B cell (primary cell): ENCODE results near the gene BTBD17. TPM values are rescaled to one million over a fixed set of nuclear protein-coding genes. Genes with fewer than 3 reads are reported as not detected.

ENCODE experiments used
- ATAC-seq: fragments of 200-7000 bp; cut with Tn5 transposase; one replicate; pipeline ENCODE4 v1.10.0; 2021; ENCODE audit warnings: low read depth, mild to moderate bottlenecking, moderate number of reproducible peaks, moderate library complexity
- CTCF ChIA-PET: fragments of 350-600 bp; sonication (Branson Sonifier 250); formaldehyde crosslinking; loops from one replicate; lab custom pipeline; 2021; ENCODE audit warnings: antibody characterized with exemption, inconsistent platforms; lab: Charles Lee
- POLR2A ChIA-PET: fragments of 350-600 bp; sonication (Branson Sonifier 250); formaldehyde crosslinking; loops from one replicate; lab custom pipeline; 2021; ENCODE audit warnings: antibody characterized with exemption; lab: Charles Lee
- DNase-seq: peaks from one replicate; pipeline ENCODE4 v3.0.0; 2013
- H2AFZ ChIP-seq: 2 replicates; pipeline ENCODE4 v1.6.1; 2012; ENCODE audit warnings: mild to moderate bottlenecking, low read depth, low read length; ENCODE audit not compliant: insufficient read depth, poor library complexity, severe bottlenecking
- H3K27ac ChIP-seq, 2 donors: 1 replicate in 1 of 2; 2 replicates in 1 of 2; pipeline ENCODE4 v1.5.1; 2012 to 2013; ENCODE audit warnings: low read length in 2 of 2, mild to moderate bottlenecking in 2 of 2, moderate library complexity in 1 of 2
- H3K27me3 ChIP-seq, 4 experiments: fragments of 200-600 bp in 1 of 4; sonication (generic) in 1 of 4; replicated peaks in 1 of 4; 1 replicate in 2 of 4; 2 replicates in 2 of 4; pipeline versions ENCODE4 v1.6.1 to v1.7.0; 2013 to 2016; ENCODE audit warnings: low read length in 3 of 4, mild to moderate bottlenecking in 2 of 4, mixed read lengths in 1 of 4, moderate library complexity in 1 of 4; ENCODE audit not compliant: insufficient read depth in 4 of 4, control insufficient read depth in 3 of 4; ENCODE audit errors: control extremely low read depth in 1 of 4
- H3K36me3 ChIP-seq, 2 experiments: replicated peaks in 1 of 2; 1 replicate in 1 of 2; 2 replicates in 1 of 2; pipeline versions ENCODE4 v1.6.1 to v1.7.1; 2013; ENCODE audit warnings: low read length in 1 of 2; ENCODE audit not compliant: insufficient read depth in 2 of 2, control insufficient read depth in 1 of 2; ENCODE audit errors: control extremely low read depth in 1 of 2, extremely low read depth in 1 of 2
- H3K4me1 ChIP-seq, 2 donors: fragments of 200-600 bp in 1 of 2; sonication (generic) in 1 of 2; 1 replicate in 1 of 2; 2 replicates in 1 of 2; pipeline versions ENCODE4 v1.5.1 to v1.6.1; 2013 to 2017; ENCODE audit warnings: low read length in 2 of 2; ENCODE audit not compliant: control insufficient read depth in 2 of 2, insufficient read depth in 2 of 2
- H3K4me2 ChIP-seq: replicated peaks from 2 replicates; pipeline ENCODE3; 2012; ENCODE audit warnings: mild to moderate bottlenecking, low read depth, low read length; ENCODE audit not compliant: poor library complexity, severe bottlenecking
- H3K4me3 ChIP-seq, 5 experiments: fragments of 200-600 bp in 1 of 5; sonication (generic) in 1 of 5; 1 replicate in 3 of 5; 2 replicates in 2 of 5; pipeline versions ENCODE4 v1.5.1 to v1.7.0; 2011 to 2016; ENCODE audit warnings: low read length in 4 of 5, mild to moderate bottlenecking in 4 of 5, low read depth in 2 of 5, control low read depth in 1 of 5, moderate library complexity in 1 of 5; ENCODE audit not compliant: insufficient read depth in 1 of 5; ENCODE audit errors: control extremely low read depth in 1 of 5, extremely low read depth in 1 of 5
- H3K79me2 ChIP-seq: fragments of 200-600 bp; sonication (generic); one replicate; pipeline ENCODE4 v1.6.0; 2016; ENCODE audit warnings: low read length; ENCODE audit not compliant: control insufficient read depth, insufficient read depth
- H3K9ac ChIP-seq: fragments of 200-600 bp; sonication (generic); 2 replicates; pipeline ENCODE4 v1.6.1; 2017; ENCODE audit warnings: mild to moderate bottlenecking, low read length, moderate library complexity
- H3K9me3 ChIP-seq, 3 donors: one replicate each; pipeline versions ENCODE4 v1.6.1 to v1.7.1; 2013; ENCODE audit warnings: low read length in 2 of 3; ENCODE audit not compliant: control insufficient read depth in 2 of 3, insufficient read depth in 1 of 3; ENCODE audit errors: control extremely low read depth in 1 of 3
- H4K20me1 ChIP-seq: 2 replicates; pipeline ENCODE4 v1.6.0; 2012; ENCODE audit warnings: mild to moderate bottlenecking, low read length; ENCODE audit not compliant: insufficient read depth, control insufficient read depth, poor library complexity, severe bottlenecking
- H3K27ac Mint-ChIP-seq: one replicate; pipeline ENCODE4 v1.8.0; 2021; ENCODE audit warnings: mixed read lengths
- H3K27me3 Mint-ChIP-seq: one replicate; pipeline ENCODE4 v1.8.0; 2021; ENCODE audit warnings: mixed read lengths
- H3K4me1 Mint-ChIP-seq: one replicate; pipeline ENCODE4 v1.8.0; 2021; ENCODE audit warnings: mixed read lengths
- H3K4me3 Mint-ChIP-seq: one replicate; pipeline ENCODE4 v1.8.0; 2021; ENCODE audit warnings: mixed read lengths
- H3K9me3 Mint-ChIP-seq: one replicate; pipeline ENCODE4 v1.8.0; 2022; ENCODE audit warnings: mixed read lengths; ENCODE audit not compliant: insufficient read depth
- EZH2 ChIP-seq: IDR thresholded peaks from 2 replicates; pipeline ENCODE4 v1.6.1; 2012; ENCODE audit warnings: borderline replicate concordance, low read depth, mild to moderate bottlenecking, moderate library complexity, low read length; ENCODE audit not compliant: insufficient read depth, poor library complexity, severe bottlenecking
- WGBS: methylation state at CpG from one replicate; pipeline ENCODE4 v1.1.5; 2013; ENCODE audit warnings: missing lambda C conversion rate; ENCODE audit not compliant: insufficient coverage; 5-methylcytosine and 5-hydroxymethylcytosine counted together
- intact Hi-C: fragments of 100-400 bp; cut with micrococcal nuclease; formaldehyde crosslinking; loops from one replicate; pipeline ENCODE4 v1.10.0; 2022
- polyA minus RNA-seq: library from RNA; depleted of rRNA, polyadenylated mRNA; stranded (reverse); fragments of >200 nt; gene quantifications from 2 replicates; pipeline ENCODE4 v1.2.3, GENCODE V29; 2012
- polyA plus RNA-seq: library from polyadenylated mRNA; depleted of rRNA; stranded (reverse); fragments of >200 nt; gene quantifications from 2 replicates; pipeline ENCODE4 v1.2.3, GENCODE V29; 2012
- total RNA-seq, 2 donors: library from RNA; stranded (reverse); fragments of 120-200 nt in 1 of 2; gene quantifications; 1 replicate in 1 of 2; 2 replicates in 1 of 2; pipeline versions ENCODE4 v1.2.3 to v1.2.4, GENCODE V29; 2013 to 2022
- TF ChIP-seq, protein P1 (sequence below): fragments of 200-600 bp; IDR thresholded peaks from one replicate; pipeline ENCODE4 v1.8.0; 2022; ENCODE audit warnings: antibody characterized with exemption, mild to moderate bottlenecking

The BTBD17 gene
- not detected in 2 replicates for total RNA-seq
- total RNA-seq (2013): not detected
- polyA plus RNA-seq: not detected in 2 replicates
- polyA minus RNA-seq: not detected in 2 replicates

DNA sequence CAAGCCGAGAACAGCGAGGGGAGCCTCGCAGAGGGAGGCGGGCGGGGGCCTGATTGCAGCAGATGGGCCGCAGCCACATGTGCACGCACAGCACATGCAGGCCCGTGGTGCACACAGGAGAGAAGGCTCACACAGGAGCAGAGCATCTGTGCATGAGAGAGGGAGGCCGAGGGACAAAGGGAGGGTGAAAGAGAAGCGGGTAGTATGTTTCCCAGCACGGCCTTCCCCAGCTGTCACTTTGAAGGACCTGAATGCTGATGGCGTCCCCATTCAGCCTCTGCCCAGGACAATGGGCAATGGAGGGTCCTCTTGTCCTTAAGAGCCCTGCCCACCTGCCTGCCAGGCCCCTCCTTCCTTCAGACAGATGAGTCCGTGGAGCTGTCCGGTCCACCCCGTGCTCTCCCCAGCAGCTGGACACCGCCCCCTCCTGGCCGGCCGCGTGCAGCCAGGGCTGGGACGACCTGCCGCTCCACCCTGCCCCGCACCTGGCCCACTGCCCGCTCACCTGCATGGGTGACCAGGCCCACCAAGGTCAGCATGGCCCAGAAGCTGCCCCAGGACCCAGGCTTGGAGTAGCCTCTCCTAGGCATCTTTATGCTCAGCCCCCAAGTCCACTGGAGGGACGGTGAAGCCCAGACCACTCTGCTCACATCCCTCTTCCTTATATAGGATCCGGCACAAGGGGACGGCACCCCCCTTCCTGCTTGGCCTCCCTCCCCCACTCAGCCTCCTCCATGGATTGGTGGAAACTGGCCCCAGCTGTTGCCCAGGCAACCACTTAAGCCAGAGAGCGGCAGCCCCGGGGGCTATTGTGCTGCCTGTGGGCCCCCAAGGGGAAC is at the start of gene BTBD17:
BTBD17 (minus strand) TSS at position 639 of the 839 bp plus-strand sequence; CDS start at position 590, 49 bp downstream.
- ChIA-PET POLR2A (interaction anchor here (0.5 kb wide), 1 partner anchor 955 kb away, joined by 4 read pairs; no protein-coding TSS in a partner anchor), CTCF (interaction anchor here (1.1 to 4.1 kb wide), 6 partner anchors 10 to 160 kb away, joined by 3 to 12 read pairs (median 4); no protein-coding TSS in a partner anchor)
- H3K4me3 ChIP-seq: no peak within 1 kb of the TSS
- no peaks in the 10 kb centered on the region for H3K9me3 Mint-ChIP-seq
- TF ChIP-seq, protein P1, sequence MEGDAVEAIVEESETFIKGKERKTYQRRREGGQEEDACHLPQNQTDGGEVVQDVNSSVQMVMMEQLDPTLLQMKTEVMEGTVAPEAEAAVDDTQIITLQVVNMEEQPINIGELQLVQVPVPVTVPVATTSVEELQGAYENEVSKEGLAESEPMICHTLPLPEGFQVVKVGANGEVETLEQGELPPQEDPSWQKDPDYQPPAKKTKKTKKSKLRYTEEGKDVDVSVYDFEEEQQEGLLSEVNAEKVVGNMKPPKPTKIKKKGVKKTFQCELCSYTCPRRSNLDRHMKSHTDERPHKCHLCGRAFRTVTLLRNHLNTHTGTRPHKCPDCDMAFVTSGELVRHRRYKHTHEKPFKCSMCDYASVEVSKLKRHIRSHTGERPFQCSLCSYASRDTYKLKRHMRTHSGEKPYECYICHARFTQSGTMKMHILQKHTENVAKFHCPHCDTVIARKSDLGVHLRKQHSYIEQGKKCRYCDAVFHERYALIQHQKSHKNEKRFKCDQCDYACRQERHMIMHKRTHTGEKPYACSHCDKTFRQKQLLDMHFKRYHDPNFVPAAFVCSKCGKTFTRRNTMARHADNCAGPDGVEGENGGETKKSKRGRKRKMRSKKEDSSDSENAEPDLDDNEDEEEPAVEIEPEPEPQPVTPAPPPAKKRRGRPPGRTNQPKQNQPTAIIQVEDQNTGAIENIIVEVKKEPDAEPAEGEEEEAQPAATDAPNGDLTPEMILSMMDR: peak; percentile 41
- no peak for TF ChIP-seq EZH2
- H3K27me3 ChIP-seq: peaks cover 0 to 36% (median 7%) of the 10 kb centered on the region in 4 experiments
- no peaks in the 10 kb centered on the region for H4K20me1 ChIP-seq
- peaks cover 2% of the 10 kb centered on the region for H3K4me1 Mint-ChIP-seq
- no peak within 1 kb of the TSS for H2AFZ ChIP-seq
- H3K27me3 Mint-ChIP-seq: peaks cover 36% of the 10 kb centered on the region
- no peak within 1 kb of the TSS for H3K4me2 ChIP-seq
- H3K27ac Mint-ChIP-seq: no peak within 1 kb of the TSS
- no peaks in the 10 kb centered on the region for H3K79me2 ChIP-seq
- no peak within 1 kb of the TSS for H3K4me3 Mint-ChIP-seq
- no peaks in the 10 kb centered on the region for H3K9me3 ChIP-seq
- H3K27ac ChIP-seq: no peak within 1 kb of the TSS
- H3K36me3 ChIP-seq: no peaks in the 10 kb centered on the region
- DNase-seq (peak; percentile 30), ATAC-seq (peak; percentile 45)
- no peak within 1 kb of the TSS for H3K9ac ChIP-seq
- 52% methylated on average over 28 of the region's 28 CpGs for WGBS
- intact Hi-C loops: loop anchor here (1.0 kb wide), 1 partner anchor 151 kb away; no protein-coding TSS in a partner anchor
- H3K4me1 ChIP-seq: peaks cover 0 to 7% of the 10 kb centered on the region in 2 donors
